DND-41 (cell line): ENCODE measurements around the gene SPATA46.

ENCODE experiments used
- ATAC-seq: fragments of 200-7000 bp; cut with Tn5 transposase; 3 replicates; pipeline ENCODE4 v1.9.1; 2021; ENCODE audit warnings: low read depth; ENCODE audit not compliant: insufficient read depth
- DNase-seq: peaks from one replicate; pipeline ENCODE4 v3.0.0-alpha.2; 2020
- H2AFZ ChIP-seq: 2 replicates; pipeline ENCODE4 v1.6.0; 2012; ENCODE audit warnings: low read depth, low read length
- H3K27ac ChIP-seq: 2 replicates; pipeline ENCODE4 v1.5.1; 2012; ENCODE audit warnings: low read length, inconsistent platforms
- H3K27me3 ChIP-seq: fragments of 200-600 bp; sonication (generic); 2 replicates; pipeline ENCODE4 v1.6.0; 2012; ENCODE audit warnings: low read length, mild to moderate bottlenecking, inconsistent platforms; ENCODE audit not compliant: insufficient read depth, poor library complexity
- H3K36me3 ChIP-seq: 2 replicates; pipeline ENCODE4 v1.5.1; 2012; ENCODE audit warnings: low read length, inconsistent platforms; ENCODE audit not compliant: insufficient read depth
- H3K4me1 ChIP-seq: 2 replicates; pipeline ENCODE4 v1.5.1; 2012; ENCODE audit warnings: mild to moderate bottlenecking, low read length; ENCODE audit not compliant: insufficient read depth
- H3K4me2 ChIP-seq: 2 replicates; pipeline ENCODE4 v1.6.0; 2012; ENCODE audit warnings: mild to moderate bottlenecking, moderate library complexity, low read length, inconsistent platforms; ENCODE audit not compliant: insufficient read depth
- H3K4me3 ChIP-seq, 2 experiments: fragments of 200-600 bp in 1 of 2; shearing (Covaris generic) in 1 of 2; 2 replicates each; pipeline ENCODE4 v1.5.1; 2012 to 2016; ENCODE audit warnings: inconsistent platforms in 2 of 2, low read length in 2 of 2, mild to moderate bottlenecking in 2 of 2, low read depth in 1 of 2, moderate library complexity in 1 of 2
- H3K79me2 ChIP-seq: 2 replicates; pipeline ENCODE4 v1.6.0; 2012; ENCODE audit warnings: low read length, inconsistent platforms; ENCODE audit not compliant: insufficient read depth
- H3K9ac ChIP-seq: 2 replicates; pipeline ENCODE4 v1.6.0; 2012; ENCODE audit warnings: low read depth, mild to moderate bottlenecking, inconsistent platforms, low read length, moderate library complexity
- H3K9me3 ChIP-seq: 2 replicates; pipeline ENCODE4 v1.5.1; 2012; ENCODE audit warnings: low read length, moderate library complexity, mild to moderate bottlenecking, inconsistent platforms; ENCODE audit not compliant: insufficient read depth, severe bottlenecking
- H4K20me1 ChIP-seq: 2 replicates; pipeline ENCODE4 v1.6.0; 2012; ENCODE audit warnings: low read length; ENCODE audit not compliant: insufficient read depth
- CTCF ChIP-seq: IDR thresholded peaks from 2 replicates; pipeline ENCODE4 v1.5.1; 2012; ENCODE audit warnings: borderline replicate concordance, low read length, moderate library complexity, mild to moderate bottlenecking; ENCODE audit not compliant: poor library complexity, severe bottlenecking; ENCODE audit errors: extremely low read depth
- EZH2 ChIP-seq: IDR thresholded peaks from 3 replicates; pipeline ENCODE4 v1.6.1; 2012; ENCODE audit warnings: borderline replicate concordance, low read depth, mild to moderate bottlenecking, moderate library complexity, low read length, inconsistent platforms; ENCODE audit not compliant: severe bottlenecking

The SPATA46 gene

GRCh38 chr1:162367772-162368171, 8.9 kb downstream of the SPATA46 start:
- no peak overlapping the region for H3K4me2 ChIP-seq
- no peaks in the 10 kb centered on the region for H3K27me3 ChIP-seq
- no peaks in the 10 kb centered on the region for H3K79me2 ChIP-seq
- no peak overlapping the region for H3K4me3 ChIP-seq
- no peaks in the 10 kb centered on the region for H3K9me3 ChIP-seq
- H2AFZ ChIP-seq = no peak overlapping the region
- DNase-seq = no peak
- H3K9ac ChIP-seq = no peak overlapping the region
- ATAC-seq = no peak
- H3K27ac ChIP-seq = no peak overlapping the region
- TF ChIP-seq EZH2 (no peak), CTCF (no peak)
- no peaks in the 10 kb centered on the region for H3K36me3 ChIP-seq
- no peaks in the 10 kb centered on the region for H3K4me1 ChIP-seq
- H4K20me1 ChIP-seq = no peaks in the 10 kb centered on the region; the same call in 1 of the 2 replicates

- no peaks in the 10 kb centered on the region for H3K79me2 ChIP-seq
- no peak overlapping the region for H3K4me3 ChIP-seq
- no peaks in the 10 kb centered on the region for H3K9me3 ChIP-seq
- no peaks in the 10 kb centered on the region for H3K4me1 ChIP-seq
- H4K20me1 ChIP-seq = no peaks in the 10 kb centered on the region; the same call in 1 of the 2 replicates
- H3K4me2 ChIP-seq = no peak overlapping the region
- ATAC-seq (no peak), DNase-seq (no peak)
- H2AFZ ChIP-seq = no peak overlapping the region
- no peaks in the 10 kb centered on the region for H3K27me3 ChIP-seq
- no peak overlapping the region for H3K9ac ChIP-seq
- H3K27ac ChIP-seq = no peak overlapping the region
- no peak for TF ChIP-seq EZH2
- TF ChIP-seq CTCF = no peak
- H3K36me3 ChIP-seq = no peaks in the 10 kb centered on the region
These were observed 9.6 kb downstream of the SPATA46 start for GRCh38 chr1:162367073-162367472.

- Histone ChIP-seq H3K36me3 (no peaks in the 10 kb centered on the region), H3K4me2 (no peak overlapping the region), H2AFZ (no peak overlapping the region), H4K20me1 (no peaks in the 10 kb centered on the region; the same call in 1 of the 2 replicates), H3K9me3 (no peaks in the 10 kb centered on the region), H3K79me2 (no peaks in the 10 kb centered on the region), H3K4me3 (no peak overlapping the region), H3K27ac (no peak overlapping the region), H3K9ac (no peak overlapping the region), H3K27me3 (no peaks in the 10 kb centered on the region), H3K4me1 (no peaks in the 10 kb centered on the region)
- TF ChIP-seq EZH2 (no peak), CTCF (no peak)
- no peak for DNase-seq
- no peak for ATAC-seq
These were observed 10.0 kb downstream of the SPATA46 start for GRCh38 chr1:162366671-162367070.

- DNase-seq = no peak
- ATAC-seq = no peak
- no peak overlapping the region for H3K27ac ChIP-seq
These were observed 10.5 kb downstream of the SPATA46 start for GRCh38 chr1:162366149-162366548.

More at GRCh38 chr1:162366149-162366548, 10.5 kb downstream of the SPATA46 start:
- H3K79me2 ChIP-seq = no peaks in the 10 kb centered on the region
- no peaks in the 10 kb centered on the region for H3K27me3 ChIP-seq
- no peaks in the 10 kb centered on the region; the same call in 1 of the 2 replicates for H4K20me1 ChIP-seq
- H3K4me2 ChIP-seq = no peak overlapping the region
- no peaks in the 10 kb centered on the region for H3K4me1 ChIP-seq
- H3K9me3 ChIP-seq = no peaks in the 10 kb centered on the region
- H3K4me3 ChIP-seq = no peak overlapping the region
- TF ChIP-seq CTCF (no peak), EZH2 (no peak)
- no peak overlapping the region for H2AFZ ChIP-seq
- no peaks in the 10 kb centered on the region for H3K36me3 ChIP-seq
- no peak overlapping the region for H3K9ac ChIP-seq
